ENCODE results near the gene ID2.
A peak's percentile ranks its signal among the peaks of the same experiment; 100 is the strongest.

ID2 gene

GRCh38 chr2:8679827-8680731 is 1.8 kb upstream of the ID2 start:
- DNase-seq (ENCODE audit: low read depth), result peak; percentile 80

GRCh38 chr2:8680822-8681760 is 765 bp upstream of the ID2 start:
- peak; percentile 7; the same call in 1 of the 2 replicates for TF ChIP-seq CTCF (conservative IDR thresholded peaks at IDR 0.05; ENCODE audit: low read length)
- DNase-seq (ENCODE audit: low read depth), result peak; percentile 80
- H3K4me3 ChIP-seq (ENCODE audit: low read length), result peak overlapping the region; percentile 74

More at GRCh38 chr2:8679827-8680731, 1.8 kb upstream of the ID2 start:
- H3K4me3 ChIP-seq (ENCODE audit: low read length), result peak overlapping the region; percentile 74
- TF ChIP-seq CTCF (conservative IDR thresholded peaks at IDR 0.05; ENCODE audit: low read length), result no peak

- DNase-seq (ENCODE audit: low read depth), result peak; percentile 69
- peak overlapping the region; percentile 95 for H3K4me3 ChIP-seq (ENCODE audit: low read length)
- TF ChIP-seq CTCF (conservative IDR thresholded peaks at IDR 0.05; ENCODE audit: low read length), result no peak
Measured at GRCh38 chr2:8682719-8683667, 1.1 kb downstream of the ID2 start.

- DNase-seq (ENCODE audit: low read depth), result peak; percentile 30
- TF ChIP-seq CTCF (conservative IDR thresholded peaks at IDR 0.05; ENCODE audit: low read length), result no peak
- peak overlapping the region; percentile 95 for H3K4me3 ChIP-seq (ENCODE audit: low read length)
Measured at GRCh38 chr2:8684540-8684877, 2.7 kb downstream of the ID2 start.

- H3K4me3 ChIP-seq (ENCODE audit: low read length), result peak overlapping the region; percentile 95
- peak; percentile 50 for DNase-seq (ENCODE audit: low read depth)
- no peak for TF ChIP-seq CTCF (conservative IDR thresholded peaks at IDR 0.05; ENCODE audit: low read length)
Measured at GRCh38 chr2:8684878-8685696, 3.2 kb downstream of the ID2 start.

All from AG10803 (cell line).